ENCODE data around the gene CENPK. TPM values are rescaled to one million over a fixed set of nuclear protein-coding genes. Genes with fewer than 3 reads are reported as not detected.

CENPK gene
- total RNA-seq, 1 donor from 2014 or later: 28.9 TPM

GRCh38 chr5:65475895-65476294, 87.1 kb downstream of the CENPK start:
- no peaks in the 10 kb centered on the region for H3K27me3 Mint-ChIP-seq (ENCODE audit: unreplicated experiment)
- no peaks in the 10 kb centered on the region for H3K9me3 Mint-ChIP-seq (ENCODE audit: unreplicated experiment)
- no peak for TF ChIP-seq CTCF (IDR thresholded peaks at IDR 0.05; ENCODE audit: unreplicated experiment)
- no peaks in the 10 kb centered on the region for H3K36me3 Mint-ChIP-seq (ENCODE audit: low read depth, unreplicated experiment)
- no peaks in the 10 kb centered on the region for H3K4me1 Mint-ChIP-seq (ENCODE audit: unreplicated experiment)
- DNase-seq (ENCODE audit: low spot score): no peak
- no peak overlapping the region for H3K27ac Mint-ChIP-seq (ENCODE audit: unreplicated experiment)
- no peak overlapping the region for H3K4me3 Mint-ChIP-seq (ENCODE audit: unreplicated experiment)

GRCh38 chr5:65475336-65475735, 87.6 kb downstream of the CENPK start:
- Mint-ChIP-seq H3K9me3 (ENCODE audit: unreplicated experiment) (no peaks in the 10 kb centered on the region), H3K4me3 (ENCODE audit: unreplicated experiment) (no peak overlapping the region)
- TF ChIP-seq CTCF (IDR thresholded peaks at IDR 0.05; ENCODE audit: unreplicated experiment): no peak

GRCh38 chr5:65474130-65474711, 88.7 kb downstream of the CENPK start:
- TF ChIP-seq CTCF (IDR thresholded peaks at IDR 0.05; ENCODE audit: unreplicated experiment): no peak
- no peaks in the 10 kb centered on the region for H3K27me3 Mint-ChIP-seq (ENCODE audit: unreplicated experiment)
- no peak overlapping the region for H3K27ac Mint-ChIP-seq (ENCODE audit: unreplicated experiment)
- H3K4me1 Mint-ChIP-seq (ENCODE audit: unreplicated experiment): no peaks in the 10 kb centered on the region
- H3K4me3 Mint-ChIP-seq (ENCODE audit: unreplicated experiment): no peak overlapping the region
- H3K9me3 Mint-ChIP-seq (ENCODE audit: unreplicated experiment): no peaks in the 10 kb centered on the region
- H3K36me3 Mint-ChIP-seq (ENCODE audit: low read depth, unreplicated experiment): no peaks in the 10 kb centered on the region
- no peak for DNase-seq (ENCODE audit: low spot score)

More at GRCh38 chr5:65475336-65475735, 87.6 kb downstream of the CENPK start:
- Mint-ChIP-seq H3K27me3 (ENCODE audit: unreplicated experiment) (no peaks in the 10 kb centered on the region), H3K27ac (ENCODE audit: unreplicated experiment) (no peak overlapping the region), H3K36me3 (ENCODE audit: low read depth, unreplicated experiment) (no peaks in the 10 kb centered on the region), H3K4me1 (ENCODE audit: unreplicated experiment) (no peaks in the 10 kb centered on the region)
- DNase-seq (ENCODE audit: low spot score): no peak

- H3K36me3 Mint-ChIP-seq (ENCODE audit: low read depth, unreplicated experiment): no peaks in the 10 kb centered on the region
- no peak overlapping the region for H3K27ac Mint-ChIP-seq (ENCODE audit: unreplicated experiment)
- H3K4me3 Mint-ChIP-seq (ENCODE audit: unreplicated experiment): no peak overlapping the region
- H3K9me3 Mint-ChIP-seq (ENCODE audit: unreplicated experiment): no peaks in the 10 kb centered on the region
- no peaks in the 10 kb centered on the region for H3K27me3 Mint-ChIP-seq (ENCODE audit: unreplicated experiment)
- no peak for DNase-seq (ENCODE audit: low spot score)
- H3K4me1 Mint-ChIP-seq (ENCODE audit: unreplicated experiment): no peaks in the 10 kb centered on the region
- no peak for TF ChIP-seq CTCF (IDR thresholded peaks at IDR 0.05; ENCODE audit: unreplicated experiment)
Measured at GRCh38 chr5:65468633-65469032, 94.3 kb downstream of the CENPK start.

Other genes starting within 250 kb of the CENPK start
- 16.7 TPM for gene ADAMTS6, start 81.2 kb downstream of the CENPK start, total RNA-seq (ENCODE audit: unreplicated experiment)
- 44.9 TPM for gene PPWD1, start 128 bp upstream of the CENPK start, total RNA-seq (ENCODE audit: unreplicated experiment)
- 12.8 TPM for gene TRIM23, start 61.2 kb upstream of the CENPK start, total RNA-seq (ENCODE audit: unreplicated experiment)
- 2.8 TPM for gene SHLD3, start 61.9 kb upstream of the CENPK start, total RNA-seq (ENCODE audit: unreplicated experiment)
- gene TRAPPC13, start 61.9 kb upstream of the CENPK start, total RNA-seq (ENCODE audit: unreplicated experiment): 20.3 TPM
- 8.3 TPM for gene SGTB, start 158.9 kb upstream of the CENPK start, total RNA-seq (ENCODE audit: unreplicated experiment)
- gene NLN, start 159.0 kb upstream of the CENPK start, total RNA-seq (ENCODE audit: unreplicated experiment): 45.8 TPM